HG02885 (cell line): ENCODE measurements around the gene DNAH11.
"Not testable (repeated sequence)": the region's sequence is repeated elsewhere in the genome, so short reads cannot be mapped to it uniquely, and the experiment has no call there.

Source experiments
- ATAC-seq: cut with Tn5 transposase; IDR thresholded peaks from one replicate; pipeline ENCODE4 v1.9.1; 2021; ENCODE audit warnings: mild to moderate bottlenecking; ENCODE audit not compliant: unreplicated experiment, poor library complexity

The DNAH11 gene

DNA sequence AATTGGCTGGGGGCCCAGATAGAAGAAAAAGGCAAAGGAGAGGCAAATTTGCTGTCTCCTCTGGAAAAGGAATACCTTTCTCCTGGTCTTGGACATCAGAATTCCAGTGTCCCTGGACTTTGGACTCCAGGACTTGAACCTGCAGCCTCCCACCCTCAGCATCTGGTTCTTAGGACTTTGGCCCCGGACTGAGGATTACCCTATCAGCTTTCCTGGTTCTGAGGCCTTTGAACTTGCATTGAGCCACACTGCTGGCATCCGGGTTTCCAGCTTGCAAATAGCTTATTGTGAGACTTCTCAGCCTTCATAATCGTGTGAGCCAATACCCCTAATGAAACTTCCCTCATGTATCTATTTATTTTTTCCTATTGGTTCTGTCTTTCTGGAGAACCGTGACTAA, 68.3 kb downstream of the DNAH11 start:
- ATAC-seq = no peak

DNA sequence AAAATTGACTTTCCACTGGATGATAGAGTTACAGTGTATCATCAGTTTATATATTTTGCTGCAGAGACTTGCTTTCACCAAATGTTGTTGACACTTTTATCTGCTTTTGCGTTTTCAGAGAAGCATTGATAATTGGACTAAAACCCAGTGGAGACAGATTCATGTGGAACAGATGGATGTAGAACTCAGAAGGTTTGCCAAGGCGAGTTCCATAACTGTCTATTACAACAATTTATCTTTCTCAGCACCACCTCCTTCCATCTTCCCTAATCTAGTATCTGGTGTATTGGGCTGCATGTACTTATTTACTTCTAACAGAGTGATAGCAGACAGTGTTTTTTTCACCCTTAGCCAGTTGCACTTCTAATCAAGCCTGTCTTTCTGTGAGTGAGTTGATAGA, 73.3 kb downstream of the DNAH11 start:
- ATAC-seq = no peak

DNA sequence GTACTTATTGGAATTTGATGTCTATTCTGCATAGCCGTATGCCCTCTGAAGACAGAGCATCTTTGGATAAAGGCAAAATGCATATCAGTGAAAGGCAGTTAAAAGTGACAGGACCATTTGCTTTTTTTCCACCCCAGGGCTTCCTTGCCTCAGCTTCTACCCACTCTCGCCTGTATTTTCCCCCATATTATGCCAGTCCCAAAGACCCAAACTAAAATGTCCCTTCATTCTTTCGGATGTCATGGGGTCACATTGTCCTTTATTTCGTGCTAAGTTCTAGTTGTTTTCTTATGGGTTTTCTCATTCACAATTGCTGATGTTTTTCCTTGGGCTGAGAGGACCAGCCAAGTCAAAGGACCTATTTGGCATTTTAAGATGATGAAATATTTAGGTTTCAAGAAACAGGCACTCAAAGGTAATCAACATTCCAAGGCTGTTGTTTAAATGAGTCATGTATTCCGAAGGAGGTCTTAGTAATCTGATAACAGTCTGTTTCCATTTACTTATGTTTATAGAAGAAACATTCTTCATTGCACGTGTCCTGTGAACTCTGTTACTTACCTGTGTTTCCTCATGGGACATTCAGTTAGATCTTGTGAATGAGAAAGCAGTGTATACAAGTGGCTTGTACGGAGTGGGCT, 74.1 kb downstream of the DNAH11 start:
- ATAC-seq = no peak

DNA sequence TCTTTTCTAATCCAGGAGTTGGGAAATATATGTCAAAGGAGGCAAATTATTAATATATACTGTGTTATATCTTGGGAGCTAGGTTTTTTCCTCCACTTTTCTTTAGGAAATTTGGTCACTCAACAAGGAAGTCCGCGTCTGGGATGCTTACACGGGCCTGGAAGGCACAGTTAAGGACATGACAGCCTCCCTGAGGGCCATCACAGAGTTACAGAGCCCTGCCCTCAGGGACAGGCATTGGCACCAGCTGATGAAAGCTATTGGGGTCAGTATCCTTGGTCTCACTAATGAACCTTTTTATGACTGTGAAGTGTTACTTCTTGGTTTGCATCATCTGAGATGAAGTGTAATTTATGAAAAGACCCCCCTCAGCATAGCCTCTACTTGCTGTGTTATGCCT, 74.7 kb downstream of the DNAH11 start:
- no peak for ATAC-seq

DNA sequence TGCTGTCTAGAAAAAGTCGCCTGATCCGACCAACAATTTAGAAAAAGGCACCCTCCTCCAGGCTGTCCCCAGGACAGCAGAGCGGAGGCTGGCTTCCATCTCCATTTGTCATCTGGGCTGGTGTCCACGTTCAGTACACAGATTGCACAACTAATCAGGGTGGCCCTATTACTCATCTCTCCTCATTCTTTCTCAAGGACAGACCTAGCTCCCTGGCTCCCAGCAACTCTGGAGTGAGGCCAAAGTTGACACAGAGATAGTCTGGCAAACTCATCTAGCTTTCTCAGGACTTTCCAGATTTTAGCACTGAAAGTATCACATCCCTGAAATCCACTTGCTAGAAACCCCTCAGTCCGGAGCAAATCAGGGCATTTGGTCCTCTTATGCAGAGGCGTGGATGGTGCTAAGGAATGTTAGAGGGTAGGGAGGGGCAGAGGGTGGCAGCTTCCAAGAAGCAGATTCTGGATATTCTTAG, 75.1 kb downstream of the DNAH11 start:
- no peak for ATAC-seq

DNA sequence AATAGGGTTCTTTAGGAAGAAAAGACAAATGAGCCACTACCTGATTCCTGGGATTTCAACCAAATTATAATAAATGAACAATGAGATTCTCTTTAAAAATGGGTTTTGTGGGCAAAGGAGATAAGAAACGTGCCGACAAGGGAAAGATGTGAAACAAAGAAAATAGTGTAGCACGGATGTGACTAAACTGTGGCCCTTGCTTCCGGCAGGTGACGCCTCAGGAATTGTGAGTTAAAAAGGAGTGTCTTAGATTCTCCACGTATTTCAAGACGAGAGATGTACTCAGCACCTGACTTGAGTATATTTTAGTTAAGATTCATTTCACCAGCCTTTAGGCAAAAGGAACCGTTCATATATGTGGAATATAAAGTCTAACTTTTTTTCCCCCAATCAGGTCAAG, 75.9 kb downstream of the DNAH11 start:
- no peak for ATAC-seq

DNA sequence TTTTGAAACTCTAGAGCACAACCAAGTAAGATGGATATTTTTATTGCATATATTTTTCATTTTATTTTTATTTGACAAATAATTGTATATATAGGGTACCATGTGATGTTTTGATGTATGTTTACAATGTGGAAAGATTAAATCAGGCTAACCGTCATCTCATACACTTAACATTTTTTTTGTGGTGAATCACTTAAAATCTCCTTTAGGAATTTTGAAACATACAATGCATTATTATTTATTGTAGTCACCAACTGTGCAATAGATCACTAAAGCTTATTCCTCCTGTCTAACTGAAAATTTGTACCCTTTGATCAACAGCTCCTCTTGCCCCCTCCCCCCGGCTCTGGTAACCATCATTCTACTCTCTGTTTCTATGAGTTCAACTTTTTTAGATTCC, 77.2 kb downstream of the DNAH11 start:
- no peak for ATAC-seq

DNA sequence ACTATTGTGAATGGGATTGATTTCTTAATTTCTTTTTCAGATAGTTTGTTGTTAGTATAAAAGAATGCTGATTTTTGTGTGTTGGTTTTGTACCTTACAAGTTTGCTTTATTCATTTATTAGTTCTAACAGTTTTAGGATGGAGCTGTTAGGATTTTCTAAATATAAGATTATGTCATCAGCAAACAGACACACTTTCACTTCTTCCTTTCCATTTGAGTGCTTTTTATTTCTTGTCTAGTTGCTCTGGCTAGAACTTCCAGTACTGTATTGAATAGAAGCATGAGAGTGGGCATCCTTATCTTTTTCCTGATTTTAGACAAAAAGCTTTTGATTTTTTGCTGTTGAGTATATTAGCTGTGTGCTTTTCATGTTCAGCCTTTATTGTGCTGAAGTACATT, 81.5 kb downstream of the DNAH11 start:
- ATAC-seq = peak; percentile 58

DNA sequence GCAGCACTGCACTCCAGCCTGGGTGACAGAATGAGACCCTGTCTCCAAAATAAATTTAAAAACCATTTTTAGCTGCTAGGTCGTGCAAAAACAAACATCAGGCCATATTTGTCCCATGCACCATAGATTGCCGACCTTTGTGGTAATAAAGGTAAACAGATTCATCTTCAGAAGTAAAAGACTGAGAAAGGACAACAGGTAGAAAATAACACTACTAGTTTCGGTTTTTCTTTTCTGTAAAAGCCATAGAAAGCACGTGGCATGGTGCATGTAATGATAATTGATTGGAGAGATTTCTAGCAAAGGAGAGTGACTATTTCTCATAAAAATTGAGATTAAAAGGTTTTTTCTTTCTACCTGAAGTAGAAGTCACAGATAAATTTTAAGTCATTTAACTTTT, 93.9 kb downstream of the DNAH11 start:
- ATAC-seq = no peak

DNA sequence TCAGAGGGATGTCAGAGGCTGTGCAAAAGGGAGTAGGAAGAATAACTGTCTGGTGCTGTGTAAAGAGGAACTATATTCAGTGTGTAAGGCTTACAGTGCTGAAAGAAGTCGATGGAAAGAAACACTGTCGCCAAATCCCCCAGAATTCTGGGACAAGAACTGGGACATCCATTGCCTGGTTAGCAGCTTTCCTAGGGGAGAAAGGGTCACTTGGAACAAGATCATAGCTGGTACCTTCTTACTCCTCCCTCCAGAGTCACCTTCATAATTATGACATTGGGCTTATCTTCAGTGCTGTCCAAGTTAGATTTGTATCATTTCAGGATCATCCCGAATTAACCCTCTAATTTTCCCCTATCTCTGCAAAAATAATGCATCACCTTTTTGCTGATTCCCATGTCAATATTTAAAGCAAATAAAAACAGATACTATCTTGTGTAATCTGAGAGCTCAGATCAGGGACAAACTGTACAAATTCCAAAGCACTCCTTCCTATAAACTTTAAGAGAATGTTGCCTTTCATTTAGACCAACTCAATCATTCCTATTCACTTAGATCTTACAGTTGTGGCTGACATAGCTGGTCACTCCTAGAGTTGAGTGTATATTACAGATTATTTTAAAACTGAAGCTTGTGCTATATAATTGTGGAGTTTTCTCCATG, 96.5 kb downstream of the DNAH11 start:
- no peak for ATAC-seq

DNA sequence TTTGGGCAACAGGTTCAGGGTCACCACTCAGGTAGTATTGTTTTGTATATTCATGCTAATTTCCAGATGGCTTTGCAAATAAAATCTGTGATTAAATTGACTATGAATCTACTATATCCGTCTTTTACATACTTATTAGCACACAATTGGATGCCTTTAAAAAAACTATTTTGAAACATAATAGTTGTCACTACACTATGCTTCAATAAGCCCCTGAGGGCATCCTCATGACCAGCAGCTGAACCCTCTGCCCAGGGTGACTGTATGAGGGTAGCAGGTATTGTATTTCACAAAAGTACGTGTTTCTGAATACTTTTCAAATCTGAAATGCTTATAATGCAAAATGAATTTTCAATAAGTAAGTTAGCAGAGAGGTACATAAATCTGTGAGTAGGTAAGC, 97.3 kb downstream of the DNAH11 start:
- no peak for ATAC-seq

DNA sequence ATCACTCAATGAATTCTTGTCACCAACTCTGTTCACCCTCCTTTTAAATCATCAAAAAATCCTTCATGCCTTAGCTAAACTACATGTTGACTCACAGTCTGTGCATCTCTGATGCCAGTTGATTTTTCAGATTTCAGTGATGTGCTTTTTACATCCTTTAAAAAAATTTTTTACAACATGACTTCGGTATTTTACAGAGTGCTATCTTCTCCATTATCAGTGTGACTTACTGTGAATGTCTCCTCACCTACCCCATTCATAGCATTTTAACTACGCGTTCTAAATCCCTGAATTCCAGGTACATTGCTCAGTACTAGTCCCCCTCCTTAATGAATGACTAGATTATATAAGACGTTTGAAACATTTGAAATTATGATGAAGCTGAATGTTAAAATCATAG, 98.7 kb downstream of the DNAH11 start:
- ATAC-seq = no peak

DNA sequence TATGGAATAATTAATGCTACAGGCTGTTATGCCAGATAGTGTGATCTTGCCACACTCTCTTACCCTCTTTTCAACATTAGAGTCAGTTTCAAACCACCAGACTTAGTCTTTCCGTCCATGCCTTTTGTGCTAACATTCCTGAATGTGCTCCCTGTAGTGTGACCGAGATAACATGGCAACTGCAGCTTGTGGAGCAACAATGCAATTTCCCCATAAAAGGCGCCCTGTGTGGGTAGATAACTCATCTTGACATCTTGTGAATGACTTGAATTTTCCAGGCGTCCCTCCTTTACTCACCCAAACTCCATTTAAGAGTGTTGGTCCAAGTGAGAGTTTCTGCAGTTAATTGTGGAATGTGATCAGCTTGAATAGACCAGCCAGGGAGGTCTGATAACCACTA, 99.6 kb downstream of the DNAH11 start:
- ATAC-seq = no peak

DNA sequence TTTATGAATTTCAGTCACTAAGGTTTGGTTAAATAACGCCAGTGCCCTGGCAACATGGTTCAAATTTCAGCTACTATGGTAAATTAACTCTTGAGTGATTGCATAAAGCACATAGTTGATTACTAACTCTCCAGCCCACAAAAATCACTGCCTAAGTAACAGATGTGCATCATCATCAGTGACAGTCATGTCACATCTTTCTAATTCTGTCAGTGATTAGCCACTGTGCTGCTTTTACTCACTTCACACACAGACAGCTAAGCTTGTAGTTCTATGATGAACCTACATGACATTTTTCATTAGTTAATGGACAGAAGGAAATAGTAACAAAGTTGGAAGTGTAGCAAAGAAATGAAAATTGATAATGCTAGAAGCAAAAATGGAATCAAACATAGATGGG, 108.9 kb downstream of the DNAH11 start:
- ATAC-seq = no peak

DNA sequence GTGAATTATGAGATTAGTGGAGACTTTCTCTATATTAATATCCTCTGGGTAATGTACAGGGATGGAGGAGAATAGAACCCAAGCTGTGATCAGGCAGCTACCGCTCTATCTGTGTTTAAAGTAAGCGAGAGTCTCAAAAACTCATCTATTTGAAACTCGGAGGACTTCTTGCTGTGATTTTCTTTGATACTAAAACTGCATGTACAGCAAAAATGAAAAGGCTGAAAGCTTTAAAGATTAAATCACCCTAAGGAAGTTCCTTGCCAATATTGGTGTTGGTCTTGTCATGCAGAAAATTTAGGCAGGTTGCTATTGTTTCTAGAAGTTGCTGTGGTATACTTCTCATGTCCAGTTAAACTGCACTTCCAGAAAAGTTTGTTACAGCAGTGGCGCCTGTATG, 110.8 kb downstream of the DNAH11 start:
- no peak for ATAC-seq

DNA sequence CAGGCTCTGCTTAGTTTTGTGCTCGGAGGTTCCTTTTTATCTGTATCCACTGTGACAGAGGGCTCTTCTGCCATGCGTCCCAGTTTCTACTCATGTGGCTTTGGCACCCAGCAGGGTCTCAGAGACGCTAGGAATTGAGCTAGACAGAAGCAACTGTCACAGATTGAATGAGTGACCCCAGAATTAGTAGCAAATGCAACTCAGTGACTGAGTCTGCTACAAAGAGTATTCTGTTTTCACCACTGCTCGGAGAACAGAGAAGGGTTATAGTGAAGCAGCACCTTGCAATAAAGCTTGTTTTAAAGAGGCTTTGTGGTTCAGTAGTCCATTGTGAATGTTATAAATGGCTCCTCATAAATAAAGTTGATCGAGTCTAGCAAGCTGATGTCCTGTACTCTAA, 113.2 kb downstream of the DNAH11 start:
- no peak for ATAC-seq

DNA sequence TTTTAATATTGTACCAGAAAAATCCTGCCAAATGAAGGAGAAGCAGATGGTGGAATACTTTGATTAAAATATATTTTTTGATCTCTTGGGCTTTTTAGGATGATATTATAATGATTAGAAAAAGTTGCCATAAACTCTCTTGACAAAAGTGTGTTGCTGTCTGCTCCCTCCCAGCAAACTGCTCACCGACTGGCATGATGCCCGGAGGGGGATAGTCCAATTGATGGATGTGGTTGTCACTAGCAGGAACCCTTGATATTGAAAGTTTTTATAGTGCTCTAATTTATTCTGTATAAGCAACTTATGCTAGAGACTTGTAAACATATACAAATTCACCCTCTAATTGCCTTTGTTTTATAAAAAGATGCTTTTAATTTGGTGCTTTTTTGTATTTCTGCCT, 114.0 kb downstream of the DNAH11 start:
- ATAC-seq = no peak

DNA sequence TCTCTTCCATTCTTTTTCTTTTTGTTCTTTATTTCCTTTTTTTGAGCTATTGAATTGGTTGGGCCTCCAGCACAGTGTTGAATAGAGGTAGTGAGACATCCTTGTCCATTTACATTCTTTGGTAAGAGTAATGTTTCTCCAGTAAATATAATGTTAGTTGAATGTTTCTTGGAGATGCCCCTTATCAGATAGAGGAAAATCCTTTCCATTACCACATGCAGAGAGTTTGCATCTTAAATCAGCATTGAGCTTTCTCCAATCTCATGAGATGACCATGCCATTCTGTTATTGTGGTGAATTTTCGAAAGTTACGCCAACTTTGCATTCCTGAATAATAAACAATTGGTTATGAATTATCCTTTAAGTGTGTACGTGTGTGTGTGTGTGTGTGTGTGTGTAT, 127.7 kb downstream of the DNAH11 start:
- no peak for ATAC-seq

DNA sequence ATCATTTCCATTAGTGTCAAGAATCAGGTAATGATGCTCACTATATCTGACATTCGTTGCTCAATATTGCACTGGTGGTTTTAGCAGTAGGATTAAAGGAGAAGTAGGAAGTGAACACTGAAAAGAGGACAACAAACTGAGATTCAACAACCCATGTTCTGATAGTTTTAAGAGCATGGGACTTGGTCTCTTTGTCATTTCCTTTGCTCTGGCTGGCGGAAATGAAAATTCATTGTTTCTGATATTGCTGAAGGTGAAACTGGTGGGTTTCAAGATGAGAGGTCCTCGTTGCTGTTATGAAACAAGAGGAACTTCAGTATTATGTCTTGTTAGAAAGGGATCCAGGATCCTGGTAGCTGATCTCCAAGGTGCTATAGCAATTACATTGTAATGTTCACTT, 129.0 kb downstream of the DNAH11 start:
- peak; percentile 90 for ATAC-seq

DNA sequence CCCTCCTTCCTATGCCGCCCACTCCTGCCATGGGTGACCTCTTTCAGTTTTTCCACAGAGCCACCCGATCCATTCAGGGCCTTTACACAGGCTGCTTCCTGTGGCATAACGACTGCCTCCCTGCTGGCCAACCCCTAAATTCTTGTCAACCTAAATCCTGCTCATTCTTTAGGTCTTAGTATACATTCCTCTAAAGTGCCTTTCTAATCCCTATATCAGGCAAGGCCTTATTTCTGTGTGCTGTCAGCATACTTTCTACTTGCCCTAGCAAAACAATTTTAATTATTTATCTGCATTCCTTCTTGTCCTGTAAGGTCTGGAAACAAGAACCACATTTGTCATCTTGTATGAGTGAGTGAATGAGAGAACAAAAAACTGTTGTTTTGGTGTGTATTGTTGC, 132.4 kb downstream of the DNAH11 start:
- ATAC-seq = no peak

DNA sequence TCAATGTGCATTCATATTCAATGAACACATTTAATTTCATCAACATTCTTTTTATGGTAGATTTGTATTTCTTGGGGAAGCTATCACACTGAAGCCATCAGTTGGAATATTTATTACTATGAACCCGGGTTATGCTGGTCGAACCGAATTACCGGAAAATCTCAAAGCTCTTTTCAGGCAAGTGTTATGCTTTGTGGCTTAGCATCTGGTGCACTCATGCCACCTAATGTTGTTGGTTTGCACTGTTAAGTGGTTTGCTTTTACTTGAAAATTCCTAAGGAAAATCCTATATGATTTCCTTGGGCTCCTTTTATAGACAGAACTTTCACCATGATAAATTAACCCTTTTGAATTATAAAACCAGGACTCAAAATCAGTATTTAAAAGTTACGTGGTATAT, 147.9 kb downstream of the DNAH11 start:
- no peak for ATAC-seq

DNA sequence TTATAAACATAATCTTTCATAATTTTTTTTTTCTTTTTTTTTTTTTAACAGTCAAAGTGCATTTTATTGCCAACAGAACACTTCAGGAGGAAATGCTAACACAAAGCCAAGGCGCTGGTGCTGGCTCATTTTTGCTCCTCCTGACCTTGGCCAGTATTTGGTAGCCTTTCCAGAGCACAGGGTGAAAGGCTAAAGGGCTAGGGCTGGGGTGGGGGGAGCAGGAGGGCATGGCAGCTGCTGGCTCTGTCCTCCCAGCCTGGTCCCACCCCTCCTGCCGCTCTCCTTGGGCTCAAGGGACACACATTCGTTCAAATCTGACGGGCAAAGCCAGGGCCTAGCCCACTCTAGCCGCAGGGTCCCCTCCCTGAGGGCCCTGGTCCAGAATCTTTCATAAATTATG, 148.3 kb downstream of the DNAH11 start:
- ATAC-seq = not testable (repeated sequence)
